Pancreas (tissue), 10 donors: ENCODE measurements around the gene HOXD3. TPM values are rescaled to one million over a fixed set of nuclear protein-coding genes. Genes with fewer than 3 reads are reported as not detected.

Experiments used
- ATAC-seq, 4 donors: fragments of 200-7000 bp; cut with Tn5 transposase; one replicate each; pipeline versions ENCODE4 v1.8.0 to v1.9.1; 2020; ENCODE audit warnings: mild to moderate bottlenecking in 4 of 4, moderate library complexity in 4 of 4
- DNase-seq, 6 donors: peaks; one replicate each; pipeline ENCODE4 v3.0.0-alpha.2; 2020
- FAIRE-seq: peaks from 2 replicates; lab custom pipeline; 2012; peaks lifted over from hg19 to GRCh38; lab: Jason Lieb, UNC
- H3K27ac ChIP-seq, 4 donors: fragments of 200-600 bp; sonication (generic); 1 replicate in 3 of 4; 2 replicates in 1 of 4; pipeline versions ENCODE4 v1.5.0 to v1.8.0; 2020
- H3K27me3 ChIP-seq, 4 donors: fragments of 200-600 bp; one replicate each; pipeline ENCODE4 v1.8.0; 2021
- H3K36me3 ChIP-seq, 3 donors: fragments of 200-600 bp; sonication (generic) in 1 of 3; one replicate each; pipeline versions ENCODE4 v1.5.0 to v1.8.0; 2020 to 2021
- H3K4me1 ChIP-seq, 3 donors: fragments of 200-600 bp; one replicate each; pipeline ENCODE4 v1.8.0; 2021
- H3K4me3 ChIP-seq, 4 donors: fragments of 200-600 bp; sonication (generic) in 2 of 4; one replicate each; pipeline versions ENCODE4 v1.5.0 to v1.8.0; 2020 to 2021
- H3K9me3 ChIP-seq, 4 donors: fragments of 200-600 bp; one replicate each; pipeline ENCODE4 v1.8.0; 2021
- WGBS, 2 donors: extraction: QIAGEN DNeasy Blood & Tissue Kit; methylation state at CpG; one replicate each; pipeline ENCODE4 v1.1.7; 2013; 5-methylcytosine and 5-hydroxymethylcytosine counted together
- intact Hi-C, 3 donors: fragments of 100-400 bp; cut with DNase I; formaldehyde crosslinking; loops; one replicate each; pipeline versions ENCODE4 v1.11.1 to v1.14.2; 2022
- polyA plus RNA-seq, 2 donors: library from polyadenylated mRNA; stranded (reverse); fragments of 200-250 nt; gene quantifications; one replicate each; pipeline ENCODE4 v1.2.3, GENCODE V29; 2013
- total RNA-seq, 6 donors: library from RNA; stranded (reverse); fragmentation: NEBNext Ultra II Directional in 4 of 6; extraction: Animal tissue kit (Norgen Biotek cat#: 25700) in 4 of 6; gene quantifications; one replicate each; pipeline versions ENCODE4 v1.2.1 to v1.2.4, GENCODE V29; 2021 to 2023
- TF ChIP-seq, protein P1 (sequence below), 4 donors: fragments of 200-600 bp; sonication (generic) in 3 of 4; IDR thresholded peaks; one replicate each; pipeline versions ENCODE4 v1.5.0 to v1.8.0; 2021; ENCODE audit warnings: antibody characterized with exemption in 4 of 4
- donor health status: healthy with polysubstance abuse.
- donor health status: DM: no; HTN: no; CAD: no; lungs with moderate emphysema.
- donor health status: DM: no; HTN: no; CAD: no.
- donor health status: control.
- donor health status: control.
- donor health status: Bipolar disorder and iron deficiency.
- donor health status: DM: yes; HTN: yes; CAD: no.
- donor health status: DM: no; HTN: no; CAD: no.
- donor health status: DM: no; HTN: no; CAD: no.
- donor health status: DM: yes; HTN: yes; CAD: no.

HOXD3 gene
- total and polyA plus RNA-seq, 8 donors = 0.19 to 0.68 (median 0.25) TPM; not detected in 1

DNA sequence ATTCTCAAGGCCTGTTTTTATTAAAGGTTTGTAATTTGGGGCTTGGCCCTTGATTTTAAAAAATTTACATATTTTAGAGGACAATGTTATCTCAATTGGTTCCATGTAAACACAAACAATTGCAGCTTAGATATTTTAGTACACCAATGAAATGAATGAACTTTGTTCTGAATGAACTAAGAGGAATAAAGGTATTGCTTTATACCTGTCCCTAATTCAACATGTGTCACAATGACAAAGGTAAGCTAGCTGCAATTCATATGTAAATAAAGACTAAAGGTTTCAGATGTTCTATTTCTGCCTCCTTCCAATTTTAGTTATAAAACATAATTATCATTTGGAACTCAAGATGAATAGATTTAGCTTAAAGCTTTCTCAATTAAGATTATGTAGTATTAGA is 42.8 kb downstream of the HOXD3 start:
- ATAC-seq = no peak
- H3K4me3 ChIP-seq = no peak overlapping the region
- H3K36me3 ChIP-seq = no peaks in the 10 kb centered on the region
- FAIRE-seq = no peak
- TF ChIP-seq, protein P1, sequence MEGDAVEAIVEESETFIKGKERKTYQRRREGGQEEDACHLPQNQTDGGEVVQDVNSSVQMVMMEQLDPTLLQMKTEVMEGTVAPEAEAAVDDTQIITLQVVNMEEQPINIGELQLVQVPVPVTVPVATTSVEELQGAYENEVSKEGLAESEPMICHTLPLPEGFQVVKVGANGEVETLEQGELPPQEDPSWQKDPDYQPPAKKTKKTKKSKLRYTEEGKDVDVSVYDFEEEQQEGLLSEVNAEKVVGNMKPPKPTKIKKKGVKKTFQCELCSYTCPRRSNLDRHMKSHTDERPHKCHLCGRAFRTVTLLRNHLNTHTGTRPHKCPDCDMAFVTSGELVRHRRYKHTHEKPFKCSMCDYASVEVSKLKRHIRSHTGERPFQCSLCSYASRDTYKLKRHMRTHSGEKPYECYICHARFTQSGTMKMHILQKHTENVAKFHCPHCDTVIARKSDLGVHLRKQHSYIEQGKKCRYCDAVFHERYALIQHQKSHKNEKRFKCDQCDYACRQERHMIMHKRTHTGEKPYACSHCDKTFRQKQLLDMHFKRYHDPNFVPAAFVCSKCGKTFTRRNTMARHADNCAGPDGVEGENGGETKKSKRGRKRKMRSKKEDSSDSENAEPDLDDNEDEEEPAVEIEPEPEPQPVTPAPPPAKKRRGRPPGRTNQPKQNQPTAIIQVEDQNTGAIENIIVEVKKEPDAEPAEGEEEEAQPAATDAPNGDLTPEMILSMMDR (IDR thresholded peaks at IDR 0.05) = no peak
- no peaks in the 10 kb centered on the region for H3K9me3 ChIP-seq
- no peaks in the 10 kb centered on the region for H3K4me1 ChIP-seq
- intact Hi-C loops = no loop called here
- H3K27me3 ChIP-seq = peaks cover 0 to 6% (median 1%) of the 10 kb centered on the region in 4 donors
- no peak overlapping the region for H3K27ac ChIP-seq
- DNase-seq = no peak

DNA sequence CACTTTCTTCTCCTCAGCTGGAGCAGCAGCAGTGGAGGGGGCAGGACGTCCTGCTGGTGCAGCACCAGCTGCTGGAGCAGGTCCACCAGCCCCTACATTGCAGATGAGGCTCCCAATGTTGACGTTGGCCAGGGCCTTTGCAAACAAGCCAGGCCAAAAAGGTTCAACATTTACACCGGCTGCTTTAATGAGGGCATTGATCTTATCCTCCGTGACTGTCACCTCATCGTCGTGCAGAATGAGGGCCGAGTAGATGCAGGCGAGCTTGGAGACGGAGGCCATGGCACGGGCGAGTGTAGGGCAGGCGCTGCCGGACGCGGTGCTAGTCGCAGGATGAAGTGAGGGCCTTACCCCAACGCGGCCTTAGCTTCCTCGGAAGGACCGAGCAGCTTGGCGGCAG is 43.9 kb downstream of the HOXD3 start:
- Histone ChIP-seq H3K9me3 (no peaks in the 10 kb centered on the region), H3K4me1 (no peaks in the 10 kb centered on the region), H3K36me3 (no peaks in the 10 kb centered on the region), H3K27ac (no peak overlapping the region), H3K4me3 (no peak overlapping the region), H3K27me3 (peaks cover 0 to 6% (median 1%) of the 10 kb centered on the region in 4 donors)
- WGBS, 2 donors = 60 to 62% methylated on average over 21 of the region's 21 CpGs
- ATAC-seq = no peak
- no peak for DNase-seq
- TF ChIP-seq, protein P1 (IDR thresholded peaks at IDR 0.05) = no peak
- intact Hi-C loops = no loop called here
- no peak for FAIRE-seq

DNA sequence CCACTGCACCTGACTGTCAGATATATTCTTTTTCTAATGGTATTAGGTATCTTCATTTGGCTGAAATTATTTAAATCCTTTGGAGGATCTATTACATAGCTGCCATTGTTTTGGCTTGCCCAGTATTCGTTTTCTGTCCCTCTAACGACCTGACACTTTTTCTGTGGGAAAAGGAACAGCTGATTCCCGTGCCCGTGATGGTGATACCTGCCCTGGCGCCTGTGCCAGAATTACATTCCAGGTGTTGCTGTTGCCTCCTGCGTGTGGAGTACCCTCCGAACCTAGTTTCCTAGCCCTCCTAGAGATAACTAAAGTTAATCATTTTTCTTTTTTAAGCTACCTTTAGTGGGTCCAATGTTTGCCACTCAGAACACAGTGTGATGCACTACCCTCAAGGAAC is 45.4 kb downstream of the HOXD3 start:
- no peak overlapping the region for H3K27ac ChIP-seq
- WGBS, 2 donors = 23 to 28% methylated on average over 7 of the region's 7 CpGs
- ATAC-seq (peak; percentile 56 to 80 (median 58)), DNase-seq (peak in 3 of 6 donors; percentile 18 to 52 (median 32)), FAIRE-seq (no peak)
- no peaks in the 10 kb centered on the region for H3K36me3 ChIP-seq
- no peaks in the 10 kb centered on the region for H3K9me3 ChIP-seq
- TF ChIP-seq, protein P1 (IDR thresholded peaks at IDR 0.05) = no peak
- H3K27me3 ChIP-seq = peaks cover 0 to 6% (median 0%) of the 10 kb centered on the region in 4 donors
- no peak overlapping the region for H3K4me3 ChIP-seq
- intact Hi-C loops = no loop called here
- no peaks in the 10 kb centered on the region for H3K4me1 ChIP-seq

DNA sequence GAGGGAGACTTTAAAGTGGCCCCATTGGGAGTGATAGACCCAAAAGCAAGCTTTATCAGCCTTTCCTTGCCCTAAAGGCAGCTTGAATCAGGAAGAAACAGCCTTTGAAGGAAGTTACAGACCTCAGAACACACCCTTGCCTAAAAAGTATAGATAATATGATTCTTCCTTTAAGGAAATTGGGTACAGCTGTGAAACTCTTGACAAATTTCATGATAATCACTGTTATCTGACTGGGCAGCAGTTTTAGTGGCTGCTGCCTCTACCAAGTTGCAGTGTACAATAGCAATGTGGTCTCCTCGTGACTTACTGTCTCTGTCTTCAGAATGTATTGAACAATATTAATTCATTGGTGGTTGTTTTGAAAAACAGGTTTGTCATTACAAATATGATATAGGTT is 48.0 kb downstream of the HOXD3 start:
- H3K27ac ChIP-seq = no peak overlapping the region
- H3K4me3 ChIP-seq = no peak overlapping the region
- no peaks in the 10 kb centered on the region for H3K36me3 ChIP-seq
- ATAC-seq (no peak), FAIRE-seq (no peak), DNase-seq (no peak)
- H3K27me3 ChIP-seq = no peaks in the 10 kb centered on the region
- WGBS, 2 donors = 66 to 71% methylated on average over 1 of the region's 1 CpG
- TF ChIP-seq, protein P1 (IDR thresholded peaks at IDR 0.05) = no peak
- H3K4me1 ChIP-seq = no peaks in the 10 kb centered on the region
- no peaks in the 10 kb centered on the region for H3K9me3 ChIP-seq
- intact Hi-C loops = no loop called here

DNA sequence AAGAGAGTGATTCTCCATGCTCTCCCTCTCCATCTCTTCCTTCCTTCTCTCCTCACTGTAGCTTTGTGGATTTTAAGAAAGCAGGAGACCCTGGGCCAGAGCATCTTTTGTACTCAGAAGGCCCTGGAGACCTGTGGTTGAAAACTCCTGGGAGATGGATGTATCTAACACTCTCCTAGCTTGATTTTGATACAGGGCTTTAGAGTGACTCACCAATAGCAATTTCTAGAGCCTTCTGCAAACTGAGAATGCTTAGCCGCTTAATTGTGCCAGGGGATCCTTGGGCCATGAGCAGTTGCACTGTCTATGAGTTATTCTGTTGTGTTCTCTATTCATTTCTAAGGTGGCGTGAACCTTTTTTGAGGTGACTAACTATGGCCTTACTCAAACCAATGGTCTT is 49.0 kb downstream of the HOXD3 start:
- H3K4me1 ChIP-seq = no peaks in the 10 kb centered on the region
- no peak for DNase-seq
- no peaks in the 10 kb centered on the region for H3K36me3 ChIP-seq
- TF ChIP-seq, protein P1 (IDR thresholded peaks at IDR 0.05) = no peak
- no peak for ATAC-seq
- H3K27me3 ChIP-seq = no peaks in the 10 kb centered on the region
- no peak overlapping the region for H3K4me3 ChIP-seq
- WGBS, 2 donors = 89 to 93% methylated on average over 2 of the region's 2 CpGs
- no peak overlapping the region for H3K27ac ChIP-seq
- H3K9me3 ChIP-seq = no peaks in the 10 kb centered on the region
- FAIRE-seq = no peak
- intact Hi-C loops = no loop called here
